GM19239 (cell line): ENCODE data around the gene PIP4K2B.
"Not testable (repeated sequence)": the region's sequence is repeated elsewhere in the genome, so short reads cannot be mapped to it uniquely, and the experiment has no call there.

Experiments used
- DNase-seq: peaks from one replicate; pipeline ENCODE4 v3.0.0; 2011; ENCODE audit warnings: low spot score; ENCODE audit not compliant: insufficient read length
- FAIRE-seq: peaks from 2 replicates; lab custom pipeline; 2011; peaks lifted over from hg19 to GRCh38; lab: Jason Lieb, UNC

PIP4K2B gene

GRCh38 chr17:38799501-38800236 lies at the start of gene PIP4K2B:
PIP4K2B (minus strand) TSS chr17:38799556; CDS start chr17:38799424, 132 bp downstream.
- FAIRE-seq, result no peak
- peak; percentile 96 for DNase-seq

- DNase-seq (no peak), FAIRE-seq (no peak)
Observed at GRCh38 chr17:38848557-38848891, 49.2 kb upstream of the PIP4K2B start.

GRCh38 chr17:38844261-38844757 lies 45.0 kb upstream of the PIP4K2B start:
- FAIRE-seq (no peak), DNase-seq (no peak)

- DNase-seq (no peak), FAIRE-seq (no peak)
Observed at GRCh38 chr17:38825762-38826247, 26.4 kb upstream of the PIP4K2B start.

GRCh38 chr17:38824899-38825761 lies 25.8 kb upstream of the PIP4K2B start, which contains the start of gene CWC25:
CWC25 (minus strand) TSS chr17:38825321; CDS start chr17:38825183, 138 bp downstream.
- FAIRE-seq, result no peak

GRCh38 chr17:38815576-38816193 lies 16.3 kb upstream of the PIP4K2B start:
- FAIRE-seq, result no peak

More at GRCh38 chr17:38824899-38825761, 25.8 kb upstream of the PIP4K2B start, which contains the start of gene CWC25:
- peak; percentile 85 for DNase-seq

GRCh38 chr17:38809828-38810227 lies 10.5 kb upstream of the PIP4K2B start:
- DNase-seq (no peak), FAIRE-seq (no peak)

More at GRCh38 chr17:38815576-38816193, 16.3 kb upstream of the PIP4K2B start:
- no peak for DNase-seq

- no peak for DNase-seq
- FAIRE-seq, result no peak
Observed at GRCh38 chr17:38800237-38800760, 943 bp upstream of the PIP4K2B start.

- no peak for FAIRE-seq
Observed at GRCh38 chr17:38798614-38799500, 499 bp downstream of the PIP4K2B start.

GRCh38 chr17:38797828-38798227 lies 1.5 kb downstream of the PIP4K2B start:
- DNase-seq (no peak), FAIRE-seq (no peak)

More at GRCh38 chr17:38798614-38799500, 499 bp downstream of the PIP4K2B start:
- DNase-seq, result peak; percentile 46

- FAIRE-seq, result no peak
- no peak for DNase-seq
Observed at GRCh38 chr17:38797158-38797490, 2.2 kb downstream of the PIP4K2B start.

- FAIRE-seq, result no peak
- DNase-seq, result no peak
Observed at GRCh38 chr17:38796451-38797157, 2.8 kb downstream of the PIP4K2B start.

- DNase-seq, result no peak
- no peak for FAIRE-seq
Observed at GRCh38 chr17:38794221-38794620, 5.1 kb downstream of the PIP4K2B start.

- DNase-seq (no peak), FAIRE-seq (no peak)
Observed at GRCh38 chr17:38791162-38791561, 8.2 kb downstream of the PIP4K2B start.

- DNase-seq, FAIRE-seq: not testable (repeated sequence)
Observed at GRCh38 chr17:38790148-38790707, 9.1 kb downstream of the PIP4K2B start.

GRCh38 chr17:38789185-38789584 lies 10.2 kb downstream of the PIP4K2B start:
- FAIRE-seq (no peak), DNase-seq (no peak)

GRCh38 chr17:38787999-38788398 lies 11.4 kb downstream of the PIP4K2B start:
- DNase-seq, FAIRE-seq: not testable (repeated sequence)

GRCh38 chr17:38786372-38786771 lies 13.0 kb downstream of the PIP4K2B start:
- DNase-seq (no peak), FAIRE-seq (no peak)
